Measurements from ENCODE around the gene CACNA1H. TPM values are rescaled to one million over a fixed set of nuclear protein-coding genes. Genes with fewer than 3 reads are reported as not detected.

The CACNA1H gene
- total RNA-seq, 1 experiment from 2014 or later: 24.3 TPM

DNA sequence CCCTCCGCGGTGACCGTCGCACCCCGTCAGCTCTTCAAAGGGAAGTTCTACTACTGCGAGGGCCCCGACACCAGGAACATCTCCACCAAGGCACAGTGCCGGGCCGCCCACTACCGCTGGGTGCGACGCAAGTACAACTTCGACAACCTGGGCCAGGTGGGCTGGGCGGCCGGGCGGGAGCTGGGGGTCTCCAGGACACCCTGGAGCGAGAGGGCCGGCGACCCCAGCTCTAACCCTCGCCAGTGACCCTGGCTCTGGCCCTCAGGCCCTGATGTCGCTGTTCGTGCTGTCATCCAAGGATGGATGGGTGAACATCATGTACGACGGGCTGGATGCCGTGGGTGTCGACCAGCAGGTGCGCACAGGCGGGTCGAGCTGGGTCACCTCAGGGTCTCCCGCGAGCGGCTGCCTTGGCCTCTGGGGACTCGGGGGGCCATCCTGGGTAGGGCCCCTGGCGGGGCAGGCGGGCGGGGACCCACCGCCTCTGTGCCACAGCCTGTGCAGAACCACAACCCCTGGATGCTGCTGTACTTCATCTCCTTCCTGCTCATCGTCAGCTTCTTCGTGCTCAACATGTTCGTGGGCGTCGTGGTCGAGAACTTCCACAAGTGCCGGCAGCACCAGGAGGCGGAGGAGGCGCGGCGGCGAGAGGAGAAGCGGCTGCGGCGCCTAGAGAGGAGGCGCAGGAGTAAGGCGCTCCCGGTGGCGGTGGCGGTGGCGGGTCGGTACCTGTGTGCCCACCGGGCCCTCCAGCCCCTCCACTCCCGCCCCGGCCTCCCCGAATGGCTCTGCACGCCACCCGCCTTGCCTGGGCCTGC, 58.8 kb downstream of the CACNA1H start:
- CTCF ChIA-PET: no interaction called here
- intact Hi-C loops (cut with micrococcal nuclease): no loop called here
- TF ChIP-seq ZNF274 (IDR thresholded peaks at IDR 0.05; ENCODE audit: low read depth, low read length) (no peak), TCF7L2 (IDR thresholded peaks at IDR 0.05; ENCODE audit: borderline replicate concordance, extremely low read depth, insufficient read depth, insufficient read length) (no peak), ELF1 (IDR thresholded peaks at IDR 0.05; ENCODE audit: borderline replicate concordance, low read depth) (no peak), CTCF (IDR thresholded peaks at IDR 0.05 in 2 of 3, conservative IDR thresholded peaks at IDR 0.05 in 1 of 3; ENCODE audit: borderline replicate concordance in 1 of 3, insufficient read depth in 1 of 3, low read depth in 2 of 3, low read length in 2 of 3) (no peak), POLR2A (IDR thresholded peaks at IDR 0.05; ENCODE audit: borderline replicate concordance, extremely low read depth, insufficient read depth, insufficient read length) (no peak), SIN3A (IDR thresholded peaks at IDR 0.05; ENCODE audit: low read depth) (no peak), EZH2 (IDR thresholded peaks at IDR 0.05) (no peak), YY1 (IDR thresholded peaks at IDR 0.05; ENCODE audit: extremely low read depth, insufficient replicate concordance, low read depth, low read length) (no peak), ZFX (IDR thresholded peaks at IDR 0.05) (no peak), CBX3 (IDR thresholded peaks at IDR 0.05; ENCODE audit: low read depth) (no peak), RAD21 (IDR thresholded peaks at IDR 0.05; ENCODE audit: low read depth) (no peak)
- TF ChIP-seq, protein P1, sequence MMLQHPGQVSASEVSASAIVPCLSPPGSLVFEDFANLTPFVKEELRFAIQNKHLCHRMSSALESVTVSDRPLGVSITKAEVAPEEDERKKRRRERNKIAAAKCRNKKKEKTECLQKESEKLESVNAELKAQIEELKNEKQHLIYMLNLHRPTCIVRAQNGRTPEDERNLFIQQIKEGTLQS (IDR thresholded peaks at IDR 0.05): no peak
- TF ChIP-seq, protein P2, sequence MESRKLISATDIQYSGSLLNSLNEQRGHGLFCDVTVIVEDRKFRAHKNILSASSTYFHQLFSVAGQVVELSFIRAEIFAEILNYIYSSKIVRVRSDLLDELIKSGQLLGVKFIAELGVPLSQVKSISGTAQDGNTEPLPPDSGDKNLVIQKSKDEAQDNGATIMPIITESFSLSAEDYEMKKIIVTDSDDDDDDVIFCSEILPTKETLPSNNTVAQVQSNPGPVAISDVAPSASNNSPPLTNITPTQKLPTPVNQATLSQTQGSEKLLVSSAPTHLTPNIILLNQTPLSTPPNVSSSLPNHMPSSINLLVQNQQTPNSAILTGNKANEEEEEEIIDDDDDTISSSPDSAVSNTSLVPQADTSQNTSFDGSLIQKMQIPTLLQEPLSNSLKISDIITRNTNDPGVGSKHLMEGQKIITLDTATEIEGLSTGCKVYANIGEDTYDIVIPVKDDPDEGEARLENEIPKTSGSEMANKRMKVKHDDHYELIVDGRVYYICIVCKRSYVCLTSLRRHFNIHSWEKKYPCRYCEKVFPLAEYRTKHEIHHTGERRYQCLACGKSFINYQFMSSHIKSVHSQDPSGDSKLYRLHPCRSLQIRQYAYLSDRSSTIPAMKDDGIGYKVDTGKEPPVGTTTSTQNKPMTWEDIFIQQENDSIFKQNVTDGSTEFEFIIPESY (IDR thresholded peaks at IDR 0.05; ENCODE audit: extremely low read depth, insufficient replicate concordance, low read length): no peak
- RAD21 ChIA-PET (ENCODE audit: low non-redundant PET in 1 of 2, low total read pairs in 2 of 2, uncharacterized antibody in 2 of 2, unreplicated experiment in 2 of 2): no interaction called here
- no peaks in the 10 kb centered on the region for H3K79me2 ChIP-seq (ENCODE audit: insufficient read depth, low read length)
- H3K9ac ChIP-seq (ENCODE audit: low read length): no peak overlapping the region
- H3K9me3 ChIP-seq (ENCODE audit: control insufficient read depth in 1 of 2, insufficient read depth in 1 of 2, low read depth in 1 of 2, low read length in 2 of 2): no peaks in the 10 kb centered on the region
- H3K4me2 ChIP-seq (ENCODE audit: low read length): no peak overlapping the region
- POLR2A ChIA-PET: no interaction called here
- H3K9me2 ChIP-seq (ENCODE audit: insufficient read depth): no peaks in the 10 kb centered on the region
- DNase-seq (ENCODE audit: low read depth, low spot score) (no peak), ATAC-seq (no peak)
- no peak overlapping the region for H2AFZ ChIP-seq (ENCODE audit: low read depth, low read length, poor library complexity, severe bottlenecking)
- no TSS peak for BruUV-seq (replicated peaks)
- H4K20me1 ChIP-seq (ENCODE audit: insufficient read depth): no peaks in the 10 kb centered on the region
- no peaks in the 10 kb centered on the region for H3K27me3 ChIP-seq (ENCODE audit: insufficient read depth, low read length)
- H3K36me3 ChIP-seq (ENCODE audit: control insufficient read depth in 1 of 2, insufficient read depth in 2 of 2, low read length in 2 of 2): no peaks in the 10 kb centered on the region
- H3K4me3 ChIP-seq (replicated peaks in 1 of 2; ENCODE audit: low read depth in 1 of 2, low read length in 2 of 2): no peak overlapping the region
- no peaks in the 10 kb centered on the region for H3K4me1 ChIP-seq (ENCODE audit: control insufficient read depth in 1 of 2, insufficient read depth in 2 of 2, low read length in 2 of 2)
- no peak overlapping the region for H3K27ac ChIP-seq (ENCODE audit: low read depth, low read length)
